CD14-positive monocyte (primary cell): Measurements from ENCODE around the gene TRPM7. TPM values are rescaled to one million over a fixed set of nuclear protein-coding genes. Genes with fewer than 3 reads are reported as not detected.

Source experiments
- DNase-seq, 3 donors: peaks; one replicate each; pipeline ENCODE4 v3.0.0-alpha.2; 2011 to 2022
- H2AFZ ChIP-seq: 2 replicates; pipeline ENCODE4 v1.6.0; 2012; ENCODE audit warnings: mild to moderate bottlenecking, low read depth, low read length, inconsistent platforms; ENCODE audit not compliant: insufficient read depth, poor library complexity, severe bottlenecking
- H3K27ac ChIP-seq, 2 donors: 1 replicate in 1 of 2; 2 replicates in 1 of 2; pipeline ENCODE4 v1.5.1; 2012 to 2013; ENCODE audit warnings: low read length in 2 of 2, control low read depth in 1 of 2, inconsistent platforms in 1 of 2, low read depth in 1 of 2, mild to moderate bottlenecking in 1 of 2
- H3K27me3 ChIP-seq, 2 donors: one replicate each; pipeline versions ENCODE4 v1.6.0 to v1.6.1; 2011 to 2013; ENCODE audit warnings: low read length in 2 of 2; ENCODE audit not compliant: control insufficient read depth in 2 of 2, insufficient read depth in 2 of 2
- H3K36me3 ChIP-seq, 2 donors: replicated peaks in 1 of 2; 1 replicate in 1 of 2; 2 replicates in 1 of 2; pipeline versions ENCODE4 v1.5.1 to v1.6.1; 2012 to 2013; ENCODE audit warnings: low read length in 2 of 2, control low read depth in 1 of 2, inconsistent platforms in 1 of 2, mild to moderate bottlenecking in 1 of 2; ENCODE audit not compliant: insufficient read depth in 2 of 2, control insufficient read depth in 1 of 2
- H3K4me1 ChIP-seq, 2 donors: 1 replicate in 1 of 2; 2 replicates in 1 of 2; pipeline versions ENCODE4 v1.5.1 to v1.6.1; 2012 to 2013; ENCODE audit warnings: low read length in 2 of 2, control low read depth in 1 of 2, inconsistent platforms in 1 of 2, mild to moderate bottlenecking in 1 of 2, moderate library complexity in 1 of 2; ENCODE audit not compliant: insufficient read depth in 2 of 2, control insufficient read depth in 1 of 2
- H3K4me2 ChIP-seq: replicated peaks from 2 replicates; pipeline ENCODE3; 2012; ENCODE audit warnings: low read length, moderate library complexity, mild to moderate bottlenecking; ENCODE audit not compliant: poor library complexity, severe bottlenecking; ENCODE audit errors: extremely low read depth
- H3K4me3 ChIP-seq, 3 experiments: fragments of 200-600 bp in 1 of 3; sonication (generic) in 1 of 3; replicated peaks in 1 of 3; 1 replicate in 2 of 3; 2 replicates in 1 of 3; pipeline ENCODE4 v1.5.1; 2011 to 2013; ENCODE audit warnings: low read length in 3 of 3, mild to moderate bottlenecking in 3 of 3, control low read depth in 2 of 3, low read depth in 2 of 3, inconsistent platforms in 1 of 3, moderate library complexity in 1 of 3
- H3K79me2 ChIP-seq: 2 replicates; pipeline ENCODE4 v1.6.0; 2012; ENCODE audit warnings: mild to moderate bottlenecking, control low read depth, inconsistent platforms, low read length, moderate library complexity; ENCODE audit not compliant: insufficient read depth
- H3K9ac ChIP-seq: 2 replicates; pipeline ENCODE4 v1.6.0; 2017; ENCODE audit warnings: low read length, mild to moderate bottlenecking; ENCODE audit not compliant: insufficient read depth, poor library complexity, severe bottlenecking
- H3K9me3 ChIP-seq, 2 donors: replicated peaks in 1 of 2; 1 replicate in 1 of 2; 2 replicates in 1 of 2; pipeline versions ENCODE4 v1.5.1 to v1.6.1; 2012 to 2013; ENCODE audit warnings: low read length in 2 of 2, control low read depth in 1 of 2; ENCODE audit not compliant: control insufficient read depth in 1 of 2, insufficient read depth in 1 of 2
- H4K20me1 ChIP-seq: 2 replicates; pipeline ENCODE4 v1.6.0; 2012; ENCODE audit warnings: mild to moderate bottlenecking, low read length, control low read depth, moderate library complexity; ENCODE audit not compliant: insufficient read depth
- H3K27ac Mint-ChIP-seq, 7 donors: one replicate each; pipeline ENCODE4 v1.8.0; 2020; ENCODE audit warnings: mild to moderate bottlenecking in 7 of 7, mixed read lengths in 7 of 7, moderate library complexity in 6 of 7, inconsistent platforms in 2 of 7
- H3K27me3 Mint-ChIP-seq, 3 donors: one replicate each; pipeline ENCODE4 v1.8.0; 2021 to 2022; ENCODE audit warnings: low read depth in 3 of 3, mild to moderate bottlenecking in 3 of 3, mixed read lengths in 3 of 3, moderate library complexity in 3 of 3, inconsistent platforms in 1 of 3
- H3K36me3 Mint-ChIP-seq, 2 donors: one replicate each; pipeline ENCODE4 v1.8.0; 2020; ENCODE audit warnings: mixed read lengths in 2 of 2, inconsistent platforms in 1 of 2, mild to moderate bottlenecking in 1 of 2
- H3K4me1 Mint-ChIP-seq: one replicate; pipeline ENCODE4 v1.8.0; 2020; ENCODE audit warnings: mild to moderate bottlenecking, mixed read lengths
- H3K4me3 Mint-ChIP-seq, 2 donors: one replicate each; pipeline ENCODE4 v1.8.0; 2020; ENCODE audit warnings: mild to moderate bottlenecking in 2 of 2, mixed read lengths in 2 of 2, moderate library complexity in 1 of 2
- H3K9me3 Mint-ChIP-seq, 7 donors: one replicate each; pipeline ENCODE4 v1.8.0; 2020 to 2022; ENCODE audit warnings: mixed read lengths in 7 of 7, mild to moderate bottlenecking in 6 of 7, moderate library complexity in 6 of 7, inconsistent platforms in 2 of 7
- WGBS: methylation state at CpG from one replicate; pipeline ENCODE4 v1.1.5; 2013; ENCODE audit warnings: missing lambda C conversion rate; ENCODE audit not compliant: insufficient coverage; 5-methylcytosine and 5-hydroxymethylcytosine counted together
- intact Hi-C, 2 donors: fragments of 100-400 bp; cut with micrococcal nuclease; formaldehyde crosslinking; loops; one replicate each; pipeline versions ENCODE4 v1.15.0 to v1.15.1; 2023
- polyA plus RNA-seq, 3 donors: library from polyadenylated mRNA; depleted of rRNA in 1 of 3; unstranded in 2 of 3; stranded (reverse) in 1 of 3; fragments of 300-500 nt in 2 of 3; fragments of >200 nt in 1 of 3; fragmentation: Illumina TruSeq in 2 of 3; gene quantifications; 1 replicate in 2 of 3; 2 replicates in 1 of 3; pipeline ENCODE4 v1.2.3, GENCODE V29; 2012 to 2021
- TF ChIP-seq, protein P1 (sequence below): fragments of 200-600 bp; IDR thresholded peaks from one replicate; pipeline ENCODE4 v1.8.0; 2022; ENCODE audit warnings: antibody characterized with exemption, mild to moderate bottlenecking

The TRPM7 gene
- polyA plus RNA-seq, 3 donors, result 5.5 to 22.4 (median 8.1) TPM

DNA sequence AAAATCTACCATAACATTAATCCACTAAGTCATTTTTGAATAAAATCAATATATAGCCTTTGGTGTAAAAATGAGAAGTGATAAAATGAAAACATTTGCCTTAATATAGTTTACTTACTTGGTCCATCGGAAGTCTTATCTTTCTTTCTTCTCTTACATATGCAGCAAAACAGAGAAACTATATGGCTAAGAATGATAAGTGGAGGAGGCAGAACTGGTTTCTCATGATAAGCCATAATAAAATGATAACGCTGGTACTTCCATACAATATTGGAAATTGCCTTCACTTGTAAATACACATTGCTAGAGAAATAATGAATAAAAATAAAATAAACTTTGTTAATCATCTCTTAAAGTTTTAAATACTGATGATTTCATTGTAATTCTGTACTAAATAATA lies 92.3 kb downstream of the TRPM7 start:
- H3K9ac ChIP-seq, result no peak overlapping the region
- H3K4me3 ChIP-seq, result no peak overlapping the region
- no peak overlapping the region for H3K27ac Mint-ChIP-seq
- intact Hi-C loops, result no loop called here
- no peaks in the 10 kb centered on the region for H3K9me3 ChIP-seq
- H3K27me3 Mint-ChIP-seq, result no peaks in the 10 kb centered on the region
- H3K79me2 ChIP-seq, result no peaks in the 10 kb centered on the region
- no peak for DNase-seq
- H3K36me3 ChIP-seq, result peaks cover 78 to 100% of the 10 kb centered on the region in 2 donors
- peaks cover 2% of the 10 kb centered on the region for H3K4me1 Mint-ChIP-seq
- no peak overlapping the region for H3K27ac ChIP-seq
- no peak overlapping the region for H3K4me2 ChIP-seq
- no peaks in the 10 kb centered on the region for H3K4me1 ChIP-seq
- no peaks in the 10 kb centered on the region for H3K9me3 Mint-ChIP-seq
- no peak overlapping the region for H2AFZ ChIP-seq
- TF ChIP-seq, protein P1, sequence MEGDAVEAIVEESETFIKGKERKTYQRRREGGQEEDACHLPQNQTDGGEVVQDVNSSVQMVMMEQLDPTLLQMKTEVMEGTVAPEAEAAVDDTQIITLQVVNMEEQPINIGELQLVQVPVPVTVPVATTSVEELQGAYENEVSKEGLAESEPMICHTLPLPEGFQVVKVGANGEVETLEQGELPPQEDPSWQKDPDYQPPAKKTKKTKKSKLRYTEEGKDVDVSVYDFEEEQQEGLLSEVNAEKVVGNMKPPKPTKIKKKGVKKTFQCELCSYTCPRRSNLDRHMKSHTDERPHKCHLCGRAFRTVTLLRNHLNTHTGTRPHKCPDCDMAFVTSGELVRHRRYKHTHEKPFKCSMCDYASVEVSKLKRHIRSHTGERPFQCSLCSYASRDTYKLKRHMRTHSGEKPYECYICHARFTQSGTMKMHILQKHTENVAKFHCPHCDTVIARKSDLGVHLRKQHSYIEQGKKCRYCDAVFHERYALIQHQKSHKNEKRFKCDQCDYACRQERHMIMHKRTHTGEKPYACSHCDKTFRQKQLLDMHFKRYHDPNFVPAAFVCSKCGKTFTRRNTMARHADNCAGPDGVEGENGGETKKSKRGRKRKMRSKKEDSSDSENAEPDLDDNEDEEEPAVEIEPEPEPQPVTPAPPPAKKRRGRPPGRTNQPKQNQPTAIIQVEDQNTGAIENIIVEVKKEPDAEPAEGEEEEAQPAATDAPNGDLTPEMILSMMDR, result no peak
- no peak overlapping the region for H3K4me3 Mint-ChIP-seq
- H3K27me3 ChIP-seq, result no peaks in the 10 kb centered on the region
- no CpG with 5 or more reads among the region's 2 CpGs for WGBS
- no peaks in the 10 kb centered on the region for H4K20me1 ChIP-seq
- H3K36me3 Mint-ChIP-seq, result peaks cover 68 to 84% of the 10 kb centered on the region in 2 donors

DNA sequence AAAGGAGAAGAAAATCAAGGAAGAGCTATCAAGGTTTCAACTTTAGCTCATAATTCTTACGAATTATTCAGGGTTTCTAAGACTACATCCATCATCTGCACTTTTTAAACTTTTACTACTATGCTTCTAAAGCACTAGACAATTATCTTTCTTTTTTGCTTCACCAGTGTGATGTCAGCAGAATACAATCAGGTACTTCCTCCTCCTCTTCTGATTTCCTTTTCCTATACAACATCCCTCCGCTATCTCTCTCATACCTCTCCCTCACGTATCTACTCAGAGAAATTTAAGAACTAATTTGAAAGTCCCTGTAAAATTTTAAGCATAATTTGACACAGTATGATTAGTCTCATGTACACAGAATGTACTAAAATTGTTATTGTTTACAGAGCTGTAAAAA lies 92.8 kb downstream of the TRPM7 start:
- H3K27ac Mint-ChIP-seq, result peak overlapping the region in 1 of 7 donors; percentile 64
- H3K9me3 Mint-ChIP-seq, result no peaks in the 10 kb centered on the region
- no peak overlapping the region for H3K9ac ChIP-seq
- TF ChIP-seq, protein P1, result no peak
- DNase-seq, result no peak
- WGBS, result no CpG with 5 or more reads among the region's 3 CpGs
- H3K4me3 ChIP-seq, result no peak overlapping the region
- no peaks in the 10 kb centered on the region for H3K9me3 ChIP-seq
- H3K4me1 Mint-ChIP-seq, result peaks cover 2% of the 10 kb centered on the region
- H3K79me2 ChIP-seq, result no peaks in the 10 kb centered on the region
- no peaks in the 10 kb centered on the region for H4K20me1 ChIP-seq
- H3K27ac ChIP-seq, result peak overlapping the region in 1 of 2 donors; percentile 37
- no peak overlapping the region for H3K4me2 ChIP-seq
- H3K36me3 ChIP-seq, result peaks cover 80 to 100% of the 10 kb centered on the region in 2 donors
- no peaks in the 10 kb centered on the region for H3K27me3 Mint-ChIP-seq
- H3K36me3 Mint-ChIP-seq, result peaks cover 67 to 85% of the 10 kb centered on the region in 2 donors
- H3K4me3 Mint-ChIP-seq, result no peak overlapping the region
- H3K4me1 ChIP-seq, result no peaks in the 10 kb centered on the region
- H2AFZ ChIP-seq, result no peak overlapping the region
- no peaks in the 10 kb centered on the region for H3K27me3 ChIP-seq
- intact Hi-C loops, result no loop called here
